Heart left ventricle (tissue), 16 donors: Measurements from ENCODE around the gene CLMP. TPM values are rescaled to one million over a fixed set of nuclear protein-coding genes. Genes with fewer than 3 reads are reported as not detected.

Experiments used
- ATAC-seq, 4 donors: fragments of 200-7000 bp; cut with Tn5 transposase; one replicate each; pipeline ENCODE4 v1.9.1; 2020 to 2022; ENCODE audit warnings: moderate library complexity in 4 of 4, mild to moderate bottlenecking in 3 of 4, moderate number of reproducible peaks in 1 of 4
- DNase-seq, 5 donors: peaks; one replicate each; pipeline ENCODE4 v3.0.0-alpha.2; 2020
- H3K27ac ChIP-seq, 12 donors: fragments of 200-600 bp; sonication (generic) in 4 of 12; one replicate each; pipeline versions ENCODE4 v1.5.0 to v1.8.0; 2016 to 2022; ENCODE audit warnings: mild to moderate bottlenecking in 2 of 12
- H3K27me3 ChIP-seq, 9 donors: fragments of 200-600 bp; sonication (generic) in 2 of 9; one replicate each; pipeline versions ENCODE4 v1.5.1 to v1.8.0; 2016 to 2022; ENCODE audit warnings: mild to moderate bottlenecking in 3 of 9
- H3K36me3 ChIP-seq, 9 donors: fragments of 200-600 bp; sonication (generic) in 2 of 9; one replicate each; pipeline versions ENCODE4 v1.5.0 to v1.8.0; 2018 to 2022; ENCODE audit warnings: mild to moderate bottlenecking in 2 of 9
- H3K4me1 ChIP-seq, 12 donors: fragments of 200-600 bp; sonication (generic) in 4 of 12; one replicate each; pipeline versions ENCODE4 v1.5.0 to v1.8.0; 2016 to 2022; ENCODE audit warnings: mild to moderate bottlenecking in 3 of 12
- H3K4me3 ChIP-seq, 12 donors: fragments of 200-600 bp; sonication (generic) in 4 of 12; one replicate each; pipeline versions ENCODE4 v1.5.0 to v1.8.0; 2017 to 2022; ENCODE audit warnings: mild to moderate bottlenecking in 9 of 12, moderate library complexity in 4 of 12
- H3K9me3 ChIP-seq, 12 donors: fragments of 200-600 bp; sonication (generic) in 4 of 12; one replicate each; pipeline versions ENCODE4 v1.5.0 to v1.8.0; 2016 to 2022; ENCODE audit warnings: mild to moderate bottlenecking in 1 of 12
- CTCF ChIP-seq, 12 donors: fragments of 200-600 bp; sonication (generic) in 4 of 12; IDR thresholded peaks; one replicate each; pipeline versions ENCODE4 v1.5.0 to v1.8.0; 2018 to 2022; ENCODE audit warnings: antibody characterized with exemption in 12 of 12, mild to moderate bottlenecking in 5 of 12
- POLR2A ChIP-seq, 2 donors: fragments of 450-650 bp; IDR thresholded peaks; one replicate each; pipeline ENCODE4 v1.6.1; 2017; ENCODE audit warnings: antibody characterized with exemption in 2 of 2, mild to moderate bottlenecking in 2 of 2, moderate library complexity in 2 of 2
- WGBS, 4 donors: extraction: QIAGEN DNeasy Blood & Tissue Kit in 2 of 4; methylation state at CpG; one replicate each; pipeline versions ENCODE4 v1.1.5 to v1.1.7; 2013 to 2018; 5-methylcytosine and 5-hydroxymethylcytosine counted together
- intact Hi-C, 10 donors: fragments of 100-400 bp; cut with DNase I; formaldehyde crosslinking; loops; one replicate each; pipeline versions ENCODE4 v1.11.1 to v1.14.2; 2022
- long read RNA-seq, 3 donors: library from polyadenylated mRNA; unstranded; transcript quantifications; one replicate each; pipeline ENCODE4 v2.0.0, GENCODE V29; 2020 to 2021
- polyA plus RNA-seq, 2 donors: library from polyadenylated mRNA; stranded (reverse); fragments of 200-250 nt; gene quantifications; one replicate each; pipeline ENCODE4 v1.2.3, GENCODE V29; 2013
- total RNA-seq, 9 donors: library from RNA; depleted of rRNA in 2 of 9; stranded (reverse); fragments of >200 nt in 2 of 9; fragmentation: NEBNext Ultra II Directional in 3 of 9; extraction: Animal tissue kit (Norgen Biotek cat#: 25700) in 3 of 9; gene quantifications; one replicate each; pipeline versions ENCODE4 v1.1.0 to v1.2.4, GENCODE V29; 2016 to 2023
- donor health status: ischemic (EF 13 %, LVEDD 7.1; RV severe dilation, severe dysfunction).
- donor health status: healthy with polysubstance abuse.
- donor health status: DM: no; HTN: yes; CAD: no.
- donor health status: DM: no; HTN: no; CAD: no.
- donor health status: ischemic (EF 25% LVEDD 6.9; RV normal size, moderate dysfunction).
- donor health status: ischemic (EF 25% LVEDD 5.7; RV mildly dilated, moderate dysfunction).
- donor health status: healthy.
- donor health status: DM: yes; HTN: yes; CAD: no.
- donor health status: ischemic (EF 35%, LVEDD 5.7; RV mildly dilated, moderate dysfunction).
- donor health status: nonischemic (EF 11% LVEDD 7.7; RV severe dilation, severe dysfunction).
- donor health status: DM: yes; HTN: yes; CAD: no.
- donor health status: PGD.
- donor health status: ischemic (EF 29% LVEDD 5.4; RV normal size, mild dysfunction).
- donor health status: nonischemic (EF 23%, LVEDD 6.1; RV moderate dilation, normal function).

Gene CLMP
- total RNA-seq (10 to 100 TPM in 3 of 9 donors, 1 to 10 TPM in 6; 2.5 to 18.4 (median 5.8) TPM), polyA plus RNA-seq (10 to 100 TPM in 1 of 2 donors, 1 to 10 TPM in 1; 1.9 to 10.9 TPM)
- long read RNA-seq, donor 1, full-length matches to known transcripts = 1 of 4 reads
- long read RNA-seq, donor 1, partial matches to known transcripts = 0 of 4 reads
- long read RNA-seq, donor 1, other reads (novel, unspliced or antisense) = 3 of 4 reads
- long read RNA-seq, donor 2, partial matches to known transcripts = 1 of 1 reads
- long read RNA-seq, donor 2, other reads (novel, unspliced or antisense) = 0 of 1 reads
- long read RNA-seq, donor 3, partial matches to known transcripts = 0 of 1 reads
- long read RNA-seq, donor 3, other reads (novel, unspliced or antisense) = 1 of 1 reads

- DNase-seq (peak; percentile 39 to 64 (median 49)), ATAC-seq (peak in 3 of 4 donors; percentile 77 to 82 (median 78))
- Histone ChIP-seq H3K27me3 (peaks cover 6 to 96% (median 36%) of the 10 kb centered on the region in 9 donors), H3K36me3 (no peaks in the 10 kb centered on the region), H3K9me3 (no peaks in the 10 kb centered on the region), H3K27ac (peak within 1 kb of the TSS; percentile 8 to 91 (median 51)), H3K4me1 (peaks cover 0 to 18% (median 9%) of the 10 kb centered on the region in 12 donors), H3K4me3 (peak within 1 kb of the TSS; percentile 11 to 62 (median 47))
- intact Hi-C loops = no loop called here
- 3 to 10% (median 5%) methylated on average over 42 to 53 of the region's 53 CpGs for WGBS, 4 donors
- TF ChIP-seq CTCF (IDR thresholded peaks at IDR 0.05) (no peak), POLR2A (IDR thresholded peaks at IDR 0.05) (no peak)
These were observed at the start of gene CLMP for GRCh38 chr11:123195188-123196059. TSS of gene CLMP (minus strand) at chr11:123195248. CDS start at chr11:123194940, 308 bp downstream.

- H3K36me3 ChIP-seq = no peaks in the 10 kb centered on the region
- H3K9me3 ChIP-seq = no peaks in the 10 kb centered on the region
- peaks cover 0 to 7% (median under 1%) of the 10 kb centered on the region in 12 donors for H3K4me1 ChIP-seq
- H3K27me3 ChIP-seq = peaks cover 0 to 3% (median 0%) of the 10 kb centered on the region in 9 donors
- TF ChIP-seq CTCF (IDR thresholded peaks at IDR 0.05) (no peak), POLR2A (IDR thresholded peaks at IDR 0.05) (no peak)
- no peak for DNase-seq
- ATAC-seq = no peak
- WGBS, 4 donors = 83 to 86% (median 84%) methylated on average over 11 of the region's 11 CpGs
- H3K4me3 ChIP-seq = no peak overlapping the region
- intact Hi-C loops = loop anchor here in 1 of 10 donors (10.0 kb wide), 1 partner anchor 367 kb away; no protein-coding TSS in a partner anchor
- H3K27ac ChIP-seq = no peak overlapping the region
These were observed 47.0 kb upstream of the CLMP start for GRCh38 chr11:123241874-123242543.

DNA sequence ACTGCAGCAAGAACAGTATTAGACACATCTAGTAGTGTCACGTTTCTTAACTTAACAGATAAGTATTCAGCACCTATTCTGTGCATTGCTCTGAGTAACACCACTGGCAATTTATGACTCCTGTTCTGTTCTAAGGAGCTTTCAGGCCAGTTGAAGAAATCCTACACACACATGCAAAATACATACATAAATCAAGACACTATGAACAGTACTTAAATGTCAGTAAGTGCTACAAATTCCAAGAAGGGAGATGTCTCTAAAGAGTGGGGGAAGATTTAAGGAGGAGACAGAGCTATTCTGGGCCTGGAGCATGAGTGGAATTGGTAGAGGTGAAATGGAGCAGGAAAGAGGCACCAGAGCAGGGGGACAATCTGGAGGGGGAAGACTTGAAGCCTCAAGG lies 46.2 kb upstream of the CLMP start:
- H3K27me3 ChIP-seq = peaks cover 0 to 3% (median 0%) of the 10 kb centered on the region in 9 donors
- H3K36me3 ChIP-seq = no peaks in the 10 kb centered on the region
- peaks cover 0 to 3% (median 0%) of the 10 kb centered on the region in 12 donors for H3K4me1 ChIP-seq
- no peak overlapping the region for H3K27ac ChIP-seq
- no peak overlapping the region for H3K4me3 ChIP-seq
- ATAC-seq (no peak), DNase-seq (no peak)
- H3K9me3 ChIP-seq = no peaks in the 10 kb centered on the region
- TF ChIP-seq CTCF (IDR thresholded peaks at IDR 0.05) (no peak), POLR2A (IDR thresholded peaks at IDR 0.05) (no peak)
- WGBS, 4 donors = 83 to 94% (median 84%) methylated on average over 1 of the region's 1 CpG
- intact Hi-C loops = loop anchor here in 1 of 10 donors (10.0 kb wide), 1 partner anchor 366 kb away; no protein-coding TSS in a partner anchor
